Osteoblast (primary cell): ENCODE results near the gene ZNF710. TPM values are rescaled to one million over a fixed set of nuclear protein-coding genes. Genes with fewer than 3 reads are reported as not detected.

Source experiments
- DNase-seq: peaks from one replicate; pipeline ENCODE4 v3.0.0; 2011; ENCODE audit warnings: low spot score, mixed read lengths; ENCODE audit not compliant: insufficient read length; ENCODE audit errors: missing footprints
- H2AFZ ChIP-seq: 2 replicates; pipeline ENCODE4 v1.6.0; 2011; ENCODE audit warnings: mild to moderate bottlenecking, low read length
- H3K27ac ChIP-seq: 2 replicates; pipeline ENCODE4 v1.5.1; 2011; ENCODE audit warnings: mild to moderate bottlenecking, low read depth, low read length, moderate library complexity
- H3K27me3 ChIP-seq: 2 replicates; pipeline ENCODE4 v1.6.0; 2012; ENCODE audit warnings: mild to moderate bottlenecking, control low read depth, inconsistent platforms, low read length, moderate library complexity; ENCODE audit not compliant: insufficient read depth
- H3K36me3 ChIP-seq: 2 replicates; pipeline ENCODE4 v1.5.1; 2011; ENCODE audit warnings: mild to moderate bottlenecking, low read length, control low read depth, moderate library complexity; ENCODE audit not compliant: insufficient read depth
- H3K4me1 ChIP-seq: 2 replicates; pipeline ENCODE4 v1.5.1; 2011; ENCODE audit warnings: mild to moderate bottlenecking, low read length, control low read depth, moderate library complexity; ENCODE audit not compliant: insufficient read depth
- H3K4me2 ChIP-seq: 2 replicates; pipeline ENCODE4 v1.6.0; 2011; ENCODE audit warnings: mild to moderate bottlenecking, low read length; ENCODE audit not compliant: insufficient read depth
- H3K4me3 ChIP-seq: fragments of 200-600 bp; sonication (generic); 3 replicates; pipeline ENCODE4 v1.5.1; 2012; ENCODE audit warnings: mild to moderate bottlenecking, low read length, inconsistent platforms; ENCODE audit not compliant: insufficient read depth
- H3K79me2 ChIP-seq: 2 replicates; pipeline ENCODE4 v1.6.0; 2012; ENCODE audit warnings: mild to moderate bottlenecking, low read length, control low read depth, inconsistent platforms; ENCODE audit not compliant: insufficient read depth
- H3K9me3 ChIP-seq: 2 replicates; pipeline ENCODE4 v1.5.1; 2011; ENCODE audit warnings: low read depth, low read length, control low read depth
- H4K20me1 ChIP-seq: 2 replicates; pipeline ENCODE4 v1.6.0; 2012; ENCODE audit warnings: mild to moderate bottlenecking, low read length, control low read depth; ENCODE audit not compliant: insufficient read depth
- total RNA-seq: library from RNA; depleted of rRNA; stranded (reverse); fragments of >200 nt; gene quantifications from 2 replicates; pipeline ENCODE4 v1.2.3, GENCODE V29; 2012
- TF ChIP-seq, protein P1 (sequence below): IDR thresholded peaks from 2 replicates; pipeline ENCODE4 v1.5.1; 2011; ENCODE audit warnings: mild to moderate bottlenecking, low read depth, low read length, moderate library complexity; ENCODE audit errors: extremely low read depth

ZNF710 gene
- total RNA-seq, 1 donor, result 10.9 TPM

DNA sequence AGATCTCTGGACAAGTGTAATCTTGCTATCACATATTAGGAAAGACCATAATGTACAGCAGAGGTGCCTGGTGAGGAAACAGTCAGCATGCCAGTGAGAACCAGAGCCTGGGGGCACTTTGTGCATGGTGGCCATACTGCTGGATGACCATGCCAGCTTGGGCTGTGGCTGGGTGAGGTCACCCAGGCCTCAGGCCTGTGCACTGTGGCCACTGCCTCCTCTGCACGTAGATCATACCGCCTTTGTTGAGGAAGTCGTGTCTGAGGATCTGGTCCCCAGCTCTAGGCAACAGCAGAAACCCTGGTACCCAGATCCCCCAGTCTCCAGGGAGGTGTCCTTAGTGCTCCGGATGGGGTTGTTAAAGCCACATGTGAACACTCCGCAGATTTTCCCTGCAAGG lies 38.9 kb downstream of the ZNF710 start:
- Histone ChIP-seq H3K4me3 (no peak overlapping the region), H3K27ac (no peak overlapping the region), H3K36me3 (no peaks in the 10 kb centered on the region), H3K4me2 (no peak overlapping the region), H4K20me1 (peaks cover 10% of the 10 kb centered on the region), H2AFZ (no peak overlapping the region), H3K9me3 (no peaks in the 10 kb centered on the region), H3K27me3 (no peaks in the 10 kb centered on the region), H3K4me1 (peaks cover 25% of the 10 kb centered on the region), H3K79me2 (peaks cover 48% of the 10 kb centered on the region)
- peak; percentile 81 for DNase-seq
- TF ChIP-seq, protein P1, sequence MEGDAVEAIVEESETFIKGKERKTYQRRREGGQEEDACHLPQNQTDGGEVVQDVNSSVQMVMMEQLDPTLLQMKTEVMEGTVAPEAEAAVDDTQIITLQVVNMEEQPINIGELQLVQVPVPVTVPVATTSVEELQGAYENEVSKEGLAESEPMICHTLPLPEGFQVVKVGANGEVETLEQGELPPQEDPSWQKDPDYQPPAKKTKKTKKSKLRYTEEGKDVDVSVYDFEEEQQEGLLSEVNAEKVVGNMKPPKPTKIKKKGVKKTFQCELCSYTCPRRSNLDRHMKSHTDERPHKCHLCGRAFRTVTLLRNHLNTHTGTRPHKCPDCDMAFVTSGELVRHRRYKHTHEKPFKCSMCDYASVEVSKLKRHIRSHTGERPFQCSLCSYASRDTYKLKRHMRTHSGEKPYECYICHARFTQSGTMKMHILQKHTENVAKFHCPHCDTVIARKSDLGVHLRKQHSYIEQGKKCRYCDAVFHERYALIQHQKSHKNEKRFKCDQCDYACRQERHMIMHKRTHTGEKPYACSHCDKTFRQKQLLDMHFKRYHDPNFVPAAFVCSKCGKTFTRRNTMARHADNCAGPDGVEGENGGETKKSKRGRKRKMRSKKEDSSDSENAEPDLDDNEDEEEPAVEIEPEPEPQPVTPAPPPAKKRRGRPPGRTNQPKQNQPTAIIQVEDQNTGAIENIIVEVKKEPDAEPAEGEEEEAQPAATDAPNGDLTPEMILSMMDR, result no peak

- no peak for DNase-seq
- H3K27me3 ChIP-seq, result no peaks in the 10 kb centered on the region
- H3K36me3 ChIP-seq, result no peaks in the 10 kb centered on the region
- TF ChIP-seq, protein P1, result no peak
- H3K4me2 ChIP-seq, result no peak overlapping the region
- H2AFZ ChIP-seq, result no peak overlapping the region
- peaks cover 45% of the 10 kb centered on the region for H3K79me2 ChIP-seq
- peaks cover 10% of the 10 kb centered on the region for H4K20me1 ChIP-seq
- H3K4me1 ChIP-seq, result peaks cover 19% of the 10 kb centered on the region
- no peaks in the 10 kb centered on the region for H3K9me3 ChIP-seq
- H3K4me3 ChIP-seq, result no peak overlapping the region
- H3K27ac ChIP-seq, result no peak overlapping the region
Measured at GRCh38 chr15:90040618-90041017, 39.5 kb downstream of the ZNF710 start.

DNA sequence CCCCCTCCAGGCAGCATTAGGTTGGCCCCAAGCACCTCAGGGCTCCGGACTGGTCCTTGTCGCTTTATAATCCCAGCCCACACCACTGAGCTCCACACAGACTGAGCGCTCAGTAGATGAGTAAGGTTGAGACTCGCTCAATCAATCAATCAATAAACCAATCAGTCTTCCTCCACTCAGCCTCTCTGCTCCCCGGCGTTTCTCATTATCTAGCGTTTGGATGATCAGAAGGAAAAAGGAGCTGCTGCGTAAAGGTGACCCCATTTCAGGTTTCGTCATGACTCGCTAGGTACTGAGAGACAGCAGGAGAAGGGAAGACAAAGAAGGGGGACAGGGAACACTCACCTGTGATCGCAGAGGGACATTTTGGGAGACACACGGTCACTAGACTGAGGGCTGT lies 41.2 kb downstream of the ZNF710 start:
- Histone ChIP-seq H3K79me2 (peaks cover 38% of the 10 kb centered on the region), H3K9me3 (no peaks in the 10 kb centered on the region), H3K27me3 (no peaks in the 10 kb centered on the region), H2AFZ (no peak overlapping the region), H3K4me3 (no peak overlapping the region), H3K27ac (no peak overlapping the region), H3K4me1 (peaks cover 9% of the 10 kb centered on the region), H4K20me1 (peaks cover 19% of the 10 kb centered on the region), H3K36me3 (no peaks in the 10 kb centered on the region), H3K4me2 (no peak overlapping the region)
- TF ChIP-seq, protein P1, result no peak
- DNase-seq, result peak; percentile 49

DNA sequence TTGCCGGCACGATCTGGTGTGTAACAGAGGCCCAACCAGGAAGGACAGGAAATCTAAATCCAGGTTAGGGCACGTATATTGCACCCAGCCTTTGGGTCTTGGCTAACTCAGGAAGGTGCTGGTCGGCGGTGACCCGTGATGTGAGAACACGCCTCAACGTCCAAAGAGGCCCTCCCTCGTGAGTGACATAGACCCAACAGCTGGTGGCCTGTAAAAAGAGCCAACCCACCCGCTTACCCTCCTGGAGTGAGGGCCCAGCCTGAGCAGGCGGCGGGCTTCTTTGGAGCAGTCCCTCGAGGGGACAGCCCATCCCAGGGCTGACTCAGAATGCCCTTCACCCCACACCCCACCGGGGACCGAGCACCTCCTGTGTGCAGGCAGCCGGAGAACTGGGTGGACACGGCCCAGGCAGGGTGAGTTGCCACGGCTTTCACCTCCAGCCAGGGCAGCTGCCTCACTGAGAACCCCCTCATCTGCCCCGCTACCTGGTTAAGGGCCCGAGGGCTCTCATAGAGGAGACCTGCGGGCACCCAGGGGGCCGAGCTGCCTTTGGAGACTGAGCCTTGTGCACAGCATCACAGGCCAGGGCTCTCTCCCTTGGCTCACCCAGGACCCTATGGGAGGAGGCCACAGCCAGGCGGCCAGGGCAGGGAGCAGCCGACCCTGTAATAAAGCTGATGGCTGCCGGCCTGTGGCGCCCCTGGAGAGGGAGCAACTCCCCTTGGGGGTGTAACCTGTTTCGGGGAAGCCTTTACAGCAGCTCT lies 41.8 kb downstream of the ZNF710 start:
- Histone ChIP-seq H3K4me2 (no peak overlapping the region), H4K20me1 (peaks cover 13% of the 10 kb centered on the region), H2AFZ (no peak overlapping the region), H3K27me3 (no peaks in the 10 kb centered on the region), H3K4me1 (peaks cover 3% of the 10 kb centered on the region), H3K4me3 (no peak overlapping the region), H3K79me2 (peaks cover 35% of the 10 kb centered on the region), H3K36me3 (no peaks in the 10 kb centered on the region), H3K9me3 (no peaks in the 10 kb centered on the region), H3K27ac (no peak overlapping the region)
- peak; percentile 55 for DNase-seq
- TF ChIP-seq, protein P1, result no peak
